Hematopoietic multipotent progenitor cell treated with erythropoietin and hydrocortisone succinate and interleukin-3 and kit ligand, for 17 days (in vitro differentiated cells): ENCODE measurements around the gene SP1.
"Not testable (repeated sequence)": the region's sequence is repeated elsewhere in the genome, so short reads cannot be mapped to it uniquely, and the experiment has no call there.

Experiments
- DNase-seq: peaks from one replicate; pipeline ENCODE4 v3.0.0-alpha.2; 2015; ENCODE audit warnings: low spot score

The SP1 gene

GRCh38 chr12:53414756-53415417, 34.9 kb downstream of the SP1 start:
- no peak for DNase-seq

GRCh38 chr12:53415752-53416389, 35.9 kb downstream of the SP1 start:
- not testable (repeated sequence) for DNase-seq

- not testable (repeated sequence) for DNase-seq
These were observed 37.4 kb downstream of the SP1 start for GRCh38 chr12:53417291-53417816.

GRCh38 chr12:53418221-53418620, 38.2 kb downstream of the SP1 start:
- DNase-seq, result no peak

GRCh38 chr12:53419756-53420155, 39.8 kb downstream of the SP1 start:
- DNase-seq, result no peak

GRCh38 chr12:53422247-53422646, 42.3 kb downstream of the SP1 start:
- not testable (repeated sequence) for DNase-seq

- no peak for DNase-seq
These were observed 43.6 kb downstream of the SP1 start, which contains the start of gene AMHR2 for GRCh38 chr12:53423597-53423996. AMHR2 (plus strand) TSS chr12:53423855; CDS start chr12:53423935, 80 bp downstream.

GRCh38 chr12:53424626-53425514, 44.9 kb downstream of the SP1 start:
- peak; percentile 30 for DNase-seq

GRCh38 chr12:53425515-53426150, 45.7 kb downstream of the SP1 start:
- no peak for DNase-seq

GRCh38 chr12:53427905-53428594, 48.1 kb downstream of the SP1 start:
- DNase-seq, result no peak

- DNase-seq, result no peak
These were observed 48.8 kb downstream of the SP1 start for GRCh38 chr12:53428741-53429140.

GRCh38 chr12:53430116-53430515, 50.1 kb downstream of the SP1 start:
- DNase-seq, result no peak

- DNase-seq, result no peak
These were observed 51.2 kb downstream of the SP1 start for GRCh38 chr12:53431187-53431586.

- DNase-seq, result not testable (repeated sequence)
These were observed 55.4 kb downstream of the SP1 start for GRCh38 chr12:53435326-53435725.

GRCh38 chr12:53439582-53439981, 59.6 kb downstream of the SP1 start:
- not testable (repeated sequence) for DNase-seq

- peak; percentile 98 for DNase-seq
These were observed 61.3 kb downstream of the SP1 start, which contains the start of gene PRR13 for GRCh38 chr12:53441040-53441833. PRR13 (plus strand) TSS chr12:53441734; CDS start chr12:53442715, 981 bp downstream.

GRCh38 chr12:53443955-53444354, 64.0 kb downstream of the SP1 start:
- DNase-seq, result no peak

GRCh38 chr12:53444593-53445325, 64.8 kb downstream of the SP1 start:
- not testable (repeated sequence) for DNase-seq

- DNase-seq, result no peak
These were observed 71.0 kb downstream of the SP1 start for GRCh38 chr12:53450936-53451335.
